ENCODE results near the gene RNGTT.

Gene RNGTT

DNA sequence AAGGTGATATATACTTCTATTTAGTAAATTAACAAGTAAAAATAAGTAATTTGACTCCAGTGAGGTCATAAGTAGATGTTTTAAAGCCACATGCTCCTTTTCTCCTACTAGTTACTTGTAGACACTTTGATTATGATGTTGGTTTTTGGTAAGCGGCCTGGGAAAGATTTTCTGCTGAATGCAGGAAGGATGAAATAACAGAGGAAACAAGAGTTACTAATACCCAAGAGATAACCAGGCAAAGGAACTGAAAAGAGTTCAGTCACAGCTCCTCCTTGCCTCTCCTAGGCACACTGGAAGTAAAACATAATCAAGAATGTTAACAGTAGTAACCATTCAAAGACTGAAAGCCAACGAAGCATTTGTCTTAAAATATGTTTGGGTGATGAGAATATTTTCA is 203.3 kb downstream of the RNGTT start:
- no peak overlapping the region for H3K4me3 ChIP-seq (ENCODE audit: low read length)
- TF ChIP-seq CTCF (IDR thresholded peaks at IDR 0.05; ENCODE audit: insufficient read depth, low read depth, low read length, missing control alignments), result no peak
- DNase-seq (ENCODE audit: low read depth), result no peak

DNA sequence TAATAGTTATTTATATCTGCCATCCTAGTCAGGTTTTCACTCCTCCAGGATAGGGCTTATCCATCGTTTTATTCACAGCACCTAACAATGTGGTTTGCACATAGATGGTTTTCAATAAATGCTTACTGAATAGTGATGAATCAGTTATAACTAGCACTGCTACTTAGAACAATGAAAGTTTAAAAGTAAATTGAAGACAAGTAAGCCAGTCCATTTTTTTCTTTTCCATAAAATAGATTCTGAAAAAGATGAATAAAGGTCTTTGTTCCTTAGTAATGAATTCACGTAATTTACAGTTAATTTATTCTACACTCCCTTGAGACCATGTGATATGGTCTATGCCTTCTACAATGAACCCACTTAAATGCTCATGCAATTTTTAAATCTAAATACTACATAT is 212.5 kb downstream of the RNGTT start:
- H3K4me3 ChIP-seq (ENCODE audit: low read length), result no peak overlapping the region
- no peak for TF ChIP-seq CTCF (IDR thresholded peaks at IDR 0.05; ENCODE audit: insufficient read depth, low read depth, low read length, missing control alignments)
- DNase-seq (ENCODE audit: low read depth), result no peak

GRCh38 chr6:88749849-88750248 is 213.6 kb downstream of the RNGTT start:
- TF ChIP-seq CTCF (IDR thresholded peaks at IDR 0.05; ENCODE audit: insufficient read depth, low read depth, low read length, missing control alignments), result no peak
- peak; percentile 54 for DNase-seq (ENCODE audit: low read depth)
- no peak overlapping the region for H3K4me3 ChIP-seq (ENCODE audit: low read length)

DNA sequence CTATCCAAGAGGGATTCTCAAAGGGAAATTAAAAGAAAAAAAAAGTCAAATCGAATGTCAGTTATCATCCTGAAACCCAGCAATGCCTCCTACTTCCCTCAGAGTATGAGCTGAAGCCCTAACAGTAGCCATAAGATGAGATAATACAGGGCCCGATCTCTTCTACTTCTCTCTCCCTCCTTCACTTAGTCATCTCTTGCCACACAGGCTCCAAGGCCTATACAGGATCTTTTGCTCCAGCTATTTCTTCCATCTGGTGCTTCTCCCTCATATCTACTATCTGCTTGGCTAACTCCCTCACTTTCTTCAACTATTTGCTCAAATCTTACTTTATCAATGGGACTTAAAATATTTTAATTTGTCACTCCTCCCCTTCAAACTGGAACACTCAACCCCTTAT is 215.3 kb downstream of the RNGTT start:
- peak; percentile 16 for DNase-seq (ENCODE audit: low read depth)
- no peak for TF ChIP-seq CTCF (IDR thresholded peaks at IDR 0.05; ENCODE audit: insufficient read depth, low read depth, low read length, missing control alignments)
- H3K4me3 ChIP-seq (ENCODE audit: low read length), result no peak overlapping the region

DNA sequence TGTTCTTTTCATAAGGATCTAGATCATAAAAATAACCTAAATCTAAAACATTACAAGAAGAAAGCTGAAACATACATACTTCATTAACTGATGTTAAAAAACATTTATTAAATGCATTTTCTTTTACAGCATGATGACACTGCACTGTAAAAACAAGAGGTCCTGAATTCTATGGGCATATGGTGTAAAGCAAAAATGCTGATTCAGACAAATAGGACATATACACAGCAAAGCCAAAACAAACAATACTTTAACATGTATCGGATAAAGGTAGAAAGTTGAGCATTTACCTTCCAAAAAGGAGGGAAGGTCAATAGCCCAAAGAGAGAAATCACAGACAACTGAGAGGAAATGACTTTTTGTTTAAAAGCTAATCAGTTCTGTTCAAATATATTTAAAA is 221.5 kb downstream of the RNGTT start:
- no peak for DNase-seq (ENCODE audit: low read depth)
- H3K4me3 ChIP-seq (ENCODE audit: low read length), result no peak overlapping the region
- no peak for TF ChIP-seq CTCF (IDR thresholded peaks at IDR 0.05; ENCODE audit: insufficient read depth, low read depth, low read length, missing control alignments)

DNA sequence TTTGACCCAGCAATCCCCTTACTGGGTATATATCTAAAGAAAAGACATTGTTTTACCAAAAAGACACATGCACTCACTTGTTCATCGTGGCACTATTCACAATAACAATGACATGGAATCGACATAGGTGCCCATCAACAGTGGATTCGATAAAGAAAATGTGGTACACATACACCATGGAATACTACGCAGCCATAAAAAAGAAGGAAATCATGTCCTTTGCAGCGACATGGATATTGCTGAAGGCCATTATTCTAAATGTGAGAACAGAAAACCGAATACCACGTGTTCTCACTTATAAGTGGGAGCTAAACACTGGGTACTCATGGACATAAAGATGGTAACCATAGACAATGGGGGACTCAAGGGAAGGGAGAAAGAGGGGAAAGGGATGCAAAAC is 222.3 kb downstream of the RNGTT start:
- no peak for TF ChIP-seq CTCF (IDR thresholded peaks at IDR 0.05; ENCODE audit: insufficient read depth, low read depth, low read length, missing control alignments)
- no peak for DNase-seq (ENCODE audit: low read depth)
- H3K4me3 ChIP-seq (ENCODE audit: low read length), result no peak overlapping the region

DNA sequence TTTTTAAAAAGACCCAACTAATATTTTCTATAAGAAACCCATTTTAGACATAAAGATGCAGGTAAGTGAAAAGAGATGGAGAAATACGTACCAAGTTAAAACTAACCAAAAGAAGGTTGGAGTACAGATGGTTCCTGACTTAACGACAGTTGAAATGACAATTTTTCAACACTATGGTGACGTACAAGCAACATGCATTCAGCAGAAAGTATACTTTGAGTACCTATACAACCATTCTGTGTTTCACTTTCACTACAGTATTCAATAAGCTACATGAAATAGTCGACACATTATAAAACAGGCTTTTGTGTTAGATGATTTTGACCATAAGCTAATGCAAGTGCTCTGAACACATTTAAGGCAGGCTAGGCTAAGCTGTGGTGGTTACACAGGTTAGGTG is 228.9 kb downstream of the RNGTT start:
- H3K4me3 ChIP-seq (ENCODE audit: low read length), result no peak overlapping the region
- DNase-seq (ENCODE audit: low read depth), result no peak
- no peak for TF ChIP-seq CTCF (IDR thresholded peaks at IDR 0.05; ENCODE audit: insufficient read depth, low read depth, low read length, missing control alignments)
